Fibroblast of the aortic adventitia (primary cell): ENCODE data around the gene DAPK2. TPM values are rescaled to one million over a fixed set of nuclear protein-coding genes. Genes with fewer than 3 reads are reported as not detected.

Experiments
- DNase-seq: peaks from one replicate; pipeline ENCODE4 v3.0.0-alpha.2; 2010; ENCODE audit warnings: low read depth
- H3K4me3 ChIP-seq: 2 replicates; pipeline ENCODE4 v1.5.1; 2011; ENCODE audit warnings: low read depth, mild to moderate bottlenecking, control low read depth, low read length, moderate library complexity
- total RNA-seq: library from RNA; depleted of rRNA; stranded (reverse); fragments of >200 nt; gene quantifications from 2 replicates; pipeline ENCODE4 v1.2.3, GENCODE V29; 2012; ENCODE audit warnings: low replicate concordance
- TF ChIP-seq, protein P1 (sequence below): IDR thresholded peaks from 2 replicates; pipeline ENCODE4 v1.5.1; 2011; ENCODE audit warnings: mild to moderate bottlenecking, low read length, control low read depth, inconsistent platforms; ENCODE audit not compliant: insufficient read depth

Gene DAPK2
- total RNA-seq, 1 donor: 3.7 TPM

- DNase-seq: no peak
- TF ChIP-seq, protein P1, sequence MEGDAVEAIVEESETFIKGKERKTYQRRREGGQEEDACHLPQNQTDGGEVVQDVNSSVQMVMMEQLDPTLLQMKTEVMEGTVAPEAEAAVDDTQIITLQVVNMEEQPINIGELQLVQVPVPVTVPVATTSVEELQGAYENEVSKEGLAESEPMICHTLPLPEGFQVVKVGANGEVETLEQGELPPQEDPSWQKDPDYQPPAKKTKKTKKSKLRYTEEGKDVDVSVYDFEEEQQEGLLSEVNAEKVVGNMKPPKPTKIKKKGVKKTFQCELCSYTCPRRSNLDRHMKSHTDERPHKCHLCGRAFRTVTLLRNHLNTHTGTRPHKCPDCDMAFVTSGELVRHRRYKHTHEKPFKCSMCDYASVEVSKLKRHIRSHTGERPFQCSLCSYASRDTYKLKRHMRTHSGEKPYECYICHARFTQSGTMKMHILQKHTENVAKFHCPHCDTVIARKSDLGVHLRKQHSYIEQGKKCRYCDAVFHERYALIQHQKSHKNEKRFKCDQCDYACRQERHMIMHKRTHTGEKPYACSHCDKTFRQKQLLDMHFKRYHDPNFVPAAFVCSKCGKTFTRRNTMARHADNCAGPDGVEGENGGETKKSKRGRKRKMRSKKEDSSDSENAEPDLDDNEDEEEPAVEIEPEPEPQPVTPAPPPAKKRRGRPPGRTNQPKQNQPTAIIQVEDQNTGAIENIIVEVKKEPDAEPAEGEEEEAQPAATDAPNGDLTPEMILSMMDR: no peak
- H3K4me3 ChIP-seq: no peak overlapping the region
Measured at GRCh38 chr15:63893866-63894661, 152.2 kb downstream of the DAPK2 start.

GRCh38 chr15:63892794-63893441, 153.4 kb downstream of the DAPK2 start:
- no peak overlapping the region for H3K4me3 ChIP-seq
- TF ChIP-seq, protein P1: no peak
- no peak for DNase-seq

- DNase-seq: no peak
- TF ChIP-seq, protein P1: no peak
Measured at GRCh38 chr15:63891768-63892133, 154.5 kb downstream of the DAPK2 start.

GRCh38 chr15:63891079-63891767, 155.1 kb downstream of the DAPK2 start:
- peak; percentile 75 for DNase-seq
- no peak overlapping the region for H3K4me3 ChIP-seq
- TF ChIP-seq, protein P1: peak; percentile 86

More at GRCh38 chr15:63891768-63892133, 154.5 kb downstream of the DAPK2 start:
- H3K4me3 ChIP-seq: no peak overlapping the region

DNA sequence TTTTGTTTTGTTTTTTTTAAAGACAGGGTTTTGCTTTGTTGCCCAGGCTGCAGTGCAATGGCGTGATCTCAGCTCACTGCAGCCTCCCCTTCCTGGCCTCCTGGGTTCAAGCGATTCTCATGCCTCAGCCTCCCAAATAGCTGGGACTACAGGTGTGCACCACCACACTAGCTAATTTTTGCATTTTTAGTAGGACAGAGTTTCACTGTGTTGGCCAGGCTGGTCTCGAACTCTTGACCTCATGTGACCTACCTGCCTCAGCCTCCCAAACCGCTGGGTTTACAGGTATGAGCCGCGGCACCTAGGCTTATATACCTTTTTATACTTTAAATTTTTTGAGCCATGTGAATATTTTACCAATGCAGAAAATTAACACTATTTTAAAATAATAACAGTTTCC, 155.7 kb downstream of the DAPK2 start:
- TF ChIP-seq, protein P1: no peak
- H3K4me3 ChIP-seq: no peak overlapping the region
- DNase-seq: no peak

- TF ChIP-seq, protein P1: no peak
- no peak for DNase-seq
- no peak overlapping the region for H3K4me3 ChIP-seq
Measured at GRCh38 chr15:63889831-63890230, 156.5 kb downstream of the DAPK2 start.
